Neural progenitor cell (in vitro differentiated cells): Measurements from ENCODE around the gene PCSK6. TPM values are rescaled to one million over a fixed set of nuclear protein-coding genes. Genes with fewer than 3 reads are reported as not detected.

ENCODE experiments used
- DNase-seq: peaks from one replicate; pipeline ENCODE4 v3.0.0-alpha.2; 2016; ENCODE audit warnings: low spot score
- H2AFZ ChIP-seq: fragments of 200-600 bp; sonication (generic); replicated peaks from 2 replicates; pipeline ENCODE4 v1.6.1; 2016; ENCODE audit warnings: antibody characterized with exemption
- H3F3A ChIP-seq: fragments of 200-600 bp; sonication (generic); 2 replicates; pipeline ENCODE4 v1.6.1; 2016; ENCODE audit warnings: antibody characterized with exemption, low read depth
- H3K27ac ChIP-seq: fragments of 200-600 bp; sonication (generic); 2 replicates; pipeline ENCODE4 v1.5.1; 2016; ENCODE audit warnings: mild to moderate bottlenecking
- H3K27me3 ChIP-seq: fragments of 200-600 bp; sonication (generic); 2 replicates; pipeline ENCODE4 v1.6.1; 2016; ENCODE audit warnings: mild to moderate bottlenecking, moderate library complexity
- H3K36me3 ChIP-seq: fragments of 200-600 bp; sonication (generic); 2 replicates; pipeline ENCODE4 v1.5.1; 2016
- H3K4me1 ChIP-seq: fragments of 200-600 bp; sonication (generic); 2 replicates; pipeline ENCODE4 v1.6.1; 2016; ENCODE audit warnings: mixed run types
- H3K4me2 ChIP-seq: fragments of 200-600 bp; sonication (generic); 2 replicates; pipeline ENCODE4 v1.6.1; 2016
- H3K4me3 ChIP-seq: fragments of 200-600 bp; sonication (generic); 2 replicates; pipeline ENCODE4 v1.5.1; 2016
- H3K79me2 ChIP-seq: fragments of 200-600 bp; sonication (generic); 2 replicates; pipeline ENCODE4 v1.6.1; 2016; ENCODE audit warnings: low read depth
- H3K9ac ChIP-seq: fragments of 200-600 bp; sonication (generic); 2 replicates; pipeline ENCODE4 v1.6.1; 2016
- H3K9me3 ChIP-seq: fragments of 200-600 bp; sonication (generic); 2 replicates; pipeline ENCODE4 v1.5.1; 2016; ENCODE audit warnings: low read depth
- H4K20me1 ChIP-seq: fragments of 200-600 bp; sonication (generic); 2 replicates; pipeline ENCODE4 v1.6.1; 2016; ENCODE audit warnings: low read depth
- H3K27ac Mint-ChIP-seq: 3 replicates; pipeline ENCODE4 v1.8.0; 2021; ENCODE audit warnings: mixed read lengths
- H3K27me3 Mint-ChIP-seq: 2 replicates; pipeline ENCODE4 v1.8.0; 2022; ENCODE audit warnings: low read depth, mild to moderate bottlenecking, inconsistent platforms, moderate library complexity, mixed read lengths; ENCODE audit not compliant: insufficient read depth
- H3K36me3 Mint-ChIP-seq: 3 replicates; pipeline ENCODE4 v1.8.0; 2021; ENCODE audit warnings: mixed read lengths
- H3K4me1 Mint-ChIP-seq: 3 replicates; pipeline ENCODE4 v1.8.0; 2021; ENCODE audit warnings: mixed read lengths
- H3K4me3 Mint-ChIP-seq: 3 replicates; pipeline ENCODE4 v1.8.0; 2021; ENCODE audit warnings: mild to moderate bottlenecking, moderate library complexity, mixed read lengths
- H3K9me3 Mint-ChIP-seq: 3 replicates; pipeline ENCODE4 v1.8.0; 2020; ENCODE audit warnings: mixed read lengths
- EZH2 ChIP-seq: fragments of 200-600 bp; sonication (generic); IDR thresholded peaks from 2 replicates; pipeline ENCODE4 v1.6.1; 2017; ENCODE audit warnings: antibody characterized with exemption, mild to moderate bottlenecking, moderate library complexity
- EZH2phosphoT487 ChIP-seq: fragments of 200-600 bp; sonication (generic); IDR thresholded peaks from 2 replicates; pipeline ENCODE4 v1.6.1; 2017; ENCODE audit warnings: antibody characterized with exemption
- total RNA-seq: library from RNA; depleted of rRNA; stranded (reverse); fragments of >200 nt; gene quantifications from 2 replicates; pipeline ENCODE4 v1.2.3, GENCODE V29; 2015; ENCODE audit warnings: low replicate concordance
- TF ChIP-seq, protein P1 (sequence below): fragments of 200-600 bp; sonication (generic); IDR thresholded peaks from 2 replicates; pipeline ENCODE4 v1.5.1; 2017; ENCODE audit warnings: antibody characterized with exemption, mild to moderate bottlenecking

The PCSK6 gene
- total RNA-seq, 1 donor from 2014 or later = 1.9 TPM

DNA sequence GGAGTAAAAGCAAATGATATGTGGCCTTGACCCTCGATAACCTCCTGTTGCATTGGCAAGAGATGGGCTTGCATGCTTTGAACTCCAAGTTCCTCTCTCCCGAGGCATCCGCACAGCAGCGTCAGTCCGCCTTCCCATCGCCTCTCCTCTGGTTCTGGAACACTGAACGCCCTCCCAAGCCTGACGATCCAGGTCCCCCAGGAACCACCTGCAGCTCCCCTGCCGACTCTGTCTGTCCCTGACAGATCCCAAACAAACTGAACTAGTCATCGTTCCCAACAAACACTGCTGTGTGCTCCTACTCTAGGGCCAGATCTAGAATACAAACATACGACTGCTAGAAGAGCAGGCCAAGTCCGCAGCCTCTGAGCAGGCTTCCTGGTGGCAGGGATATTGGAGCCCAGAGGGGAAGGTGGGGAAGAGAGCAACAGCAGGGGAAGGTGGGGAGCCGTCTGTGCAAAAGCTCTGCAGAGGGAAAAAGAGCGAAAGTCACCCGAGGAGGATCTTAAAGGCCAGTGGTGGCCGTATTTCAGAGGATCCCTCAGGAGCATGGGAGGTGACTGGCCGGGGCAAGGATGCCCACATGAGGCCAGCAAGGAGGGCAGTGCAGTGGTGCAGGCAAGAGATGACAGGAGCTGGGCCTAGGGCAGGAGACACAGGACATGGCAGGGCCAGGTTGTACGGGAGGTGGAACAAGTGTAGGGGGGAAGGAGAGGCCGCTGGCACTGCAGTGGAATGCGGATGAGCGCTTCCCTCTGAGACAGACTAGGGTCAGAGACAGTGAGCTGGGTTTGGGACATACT lies 50.8 kb downstream of the PCSK6 start:
- H3K27ac Mint-ChIP-seq = peak overlapping the region; percentile 36
- H3K36me3 Mint-ChIP-seq = peaks cover 5% of the 10 kb centered on the region
- peaks cover 8% of the 10 kb centered on the region for H3K4me1 ChIP-seq
- no peak overlapping the region for H3K9ac ChIP-seq
- no peak overlapping the region for H3K4me3 Mint-ChIP-seq
- no peak for DNase-seq
- no peaks in the 10 kb centered on the region for H4K20me1 ChIP-seq
- TF ChIP-seq EZH2phosphoT487 = no peak
- TF ChIP-seq, protein P1, sequence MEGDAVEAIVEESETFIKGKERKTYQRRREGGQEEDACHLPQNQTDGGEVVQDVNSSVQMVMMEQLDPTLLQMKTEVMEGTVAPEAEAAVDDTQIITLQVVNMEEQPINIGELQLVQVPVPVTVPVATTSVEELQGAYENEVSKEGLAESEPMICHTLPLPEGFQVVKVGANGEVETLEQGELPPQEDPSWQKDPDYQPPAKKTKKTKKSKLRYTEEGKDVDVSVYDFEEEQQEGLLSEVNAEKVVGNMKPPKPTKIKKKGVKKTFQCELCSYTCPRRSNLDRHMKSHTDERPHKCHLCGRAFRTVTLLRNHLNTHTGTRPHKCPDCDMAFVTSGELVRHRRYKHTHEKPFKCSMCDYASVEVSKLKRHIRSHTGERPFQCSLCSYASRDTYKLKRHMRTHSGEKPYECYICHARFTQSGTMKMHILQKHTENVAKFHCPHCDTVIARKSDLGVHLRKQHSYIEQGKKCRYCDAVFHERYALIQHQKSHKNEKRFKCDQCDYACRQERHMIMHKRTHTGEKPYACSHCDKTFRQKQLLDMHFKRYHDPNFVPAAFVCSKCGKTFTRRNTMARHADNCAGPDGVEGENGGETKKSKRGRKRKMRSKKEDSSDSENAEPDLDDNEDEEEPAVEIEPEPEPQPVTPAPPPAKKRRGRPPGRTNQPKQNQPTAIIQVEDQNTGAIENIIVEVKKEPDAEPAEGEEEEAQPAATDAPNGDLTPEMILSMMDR = no peak
- no peak for TF ChIP-seq EZH2
- peaks cover 4% of the 10 kb centered on the region for H3K27me3 Mint-ChIP-seq
- no peak overlapping the region for H3K4me3 ChIP-seq
- H3K36me3 ChIP-seq = no peaks in the 10 kb centered on the region
- no peaks in the 10 kb centered on the region for H3F3A ChIP-seq
- no peaks in the 10 kb centered on the region for H3K79me2 ChIP-seq
- H3K9me3 Mint-ChIP-seq = peaks cover 7% of the 10 kb centered on the region
- no peaks in the 10 kb centered on the region for H3K27me3 ChIP-seq
- no peak overlapping the region for H3K4me2 ChIP-seq
- no peaks in the 10 kb centered on the region for H3K9me3 ChIP-seq
- peaks cover 24% of the 10 kb centered on the region for H3K4me1 Mint-ChIP-seq
- no peak overlapping the region for H2AFZ ChIP-seq
- H3K27ac ChIP-seq = no peak overlapping the region

DNA sequence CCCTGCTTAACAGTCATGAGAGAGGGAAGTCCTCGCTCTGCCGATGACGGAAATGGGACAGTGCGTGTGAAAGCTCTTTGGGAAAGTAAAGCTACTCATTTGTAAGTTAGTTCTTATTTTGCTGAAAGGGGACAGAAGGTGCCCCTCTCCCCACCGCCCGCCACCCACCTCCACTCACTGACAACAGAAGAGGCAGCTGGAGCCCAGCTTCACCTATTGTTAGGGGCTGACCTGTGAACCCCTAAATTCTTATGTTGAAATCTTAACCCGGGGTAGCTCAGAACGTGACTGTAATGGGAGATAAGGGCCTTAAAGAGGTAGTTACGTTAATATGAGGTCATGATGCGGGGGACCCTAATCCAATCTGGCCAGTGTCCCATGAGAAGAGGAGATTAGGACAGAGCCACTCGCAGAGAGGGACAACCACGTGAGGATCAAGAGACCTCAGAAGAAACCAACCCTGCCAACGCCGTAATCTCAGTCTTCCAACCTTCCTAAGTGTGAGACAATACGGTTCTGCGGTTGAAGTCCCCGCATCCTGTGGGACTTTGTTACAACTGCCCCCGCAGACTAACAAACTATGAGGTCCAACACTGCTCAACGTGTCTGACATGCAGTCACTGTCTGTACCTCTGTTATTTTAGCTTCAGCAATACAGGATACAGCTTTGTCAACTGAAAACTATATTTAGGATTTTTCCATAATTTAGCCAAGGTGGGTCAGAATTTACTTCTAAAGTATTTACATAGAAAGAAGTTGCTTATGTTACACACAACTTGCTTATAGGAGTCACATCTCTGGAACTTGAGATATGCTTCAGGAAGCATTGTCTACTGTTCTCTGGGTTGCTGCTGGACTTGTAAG lies 51.7 kb downstream of the PCSK6 start:
- Mint-ChIP-seq H3K27ac (no peak overlapping the region), H3K27me3 (peaks cover 6% of the 10 kb centered on the region), H3K4me1 (peaks cover 24% of the 10 kb centered on the region), H3K9me3 (peaks cover 7% of the 10 kb centered on the region), H3K4me3 (no peak overlapping the region), H3K36me3 (peaks cover 5% of the 10 kb centered on the region)
- Histone ChIP-seq H3K9me3 (no peaks in the 10 kb centered on the region), H3K36me3 (no peaks in the 10 kb centered on the region), H3K9ac (no peak overlapping the region), H3K4me1 (peaks cover 8% of the 10 kb centered on the region), H2AFZ (no peak overlapping the region), H3K27ac (no peak overlapping the region), H3K4me2 (no peak overlapping the region), H3K79me2 (no peaks in the 10 kb centered on the region), H3K4me3 (no peak overlapping the region), H3F3A (no peaks in the 10 kb centered on the region), H4K20me1 (no peaks in the 10 kb centered on the region), H3K27me3 (no peaks in the 10 kb centered on the region)
- TF ChIP-seq EZH2phosphoT487 = no peak
- TF ChIP-seq, protein P1 = no peak
- TF ChIP-seq EZH2 = no peak
- no peak for DNase-seq

DNA sequence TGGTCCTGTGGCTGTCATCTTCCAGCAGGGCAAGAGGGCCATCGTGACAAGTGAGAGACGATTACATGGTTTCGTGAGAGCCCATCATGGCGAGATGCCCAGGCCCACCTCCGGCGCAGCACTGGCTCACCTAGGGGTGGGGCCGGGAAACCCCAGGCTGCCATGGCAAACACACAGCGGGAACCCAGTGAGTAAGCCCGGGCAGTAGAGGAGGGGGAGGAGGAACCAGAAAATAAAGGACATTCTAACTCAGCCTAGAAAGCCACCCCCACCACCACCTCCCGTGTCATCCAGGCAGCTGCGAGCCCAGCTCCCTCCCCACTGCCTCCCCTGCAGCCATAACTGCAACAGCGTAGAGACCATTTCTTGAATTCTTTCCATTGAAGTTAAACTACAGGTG lies 52.3 kb downstream of the PCSK6 start:
- Mint-ChIP-seq H3K4me3 (no peak overlapping the region), H3K4me1 (peaks cover 23% of the 10 kb centered on the region), H3K27me3 (peaks cover 6% of the 10 kb centered on the region), H3K27ac (no peak overlapping the region), H3K36me3 (peaks cover 5% of the 10 kb centered on the region), H3K9me3 (peaks cover 7% of the 10 kb centered on the region)
- TF ChIP-seq EZH2phosphoT487 = no peak
- TF ChIP-seq, protein P1 = no peak
- TF ChIP-seq EZH2 = no peak
- Histone ChIP-seq H3K4me1 (peaks cover 8% of the 10 kb centered on the region), H3K27ac (no peak overlapping the region), H3K9ac (no peak overlapping the region), H3K36me3 (no peaks in the 10 kb centered on the region), H3F3A (no peaks in the 10 kb centered on the region), H3K4me3 (no peak overlapping the region), H4K20me1 (no peaks in the 10 kb centered on the region), H3K27me3 (no peaks in the 10 kb centered on the region), H3K79me2 (no peaks in the 10 kb centered on the region), H3K4me2 (no peak overlapping the region), H3K9me3 (no peaks in the 10 kb centered on the region), H2AFZ (no peak overlapping the region)
- no peak for DNase-seq
